Lung (tissue), 12 donors: Measurements from ENCODE around the gene DBX1. TPM values are rescaled to one million over a fixed set of nuclear protein-coding genes. Genes with fewer than 3 reads are reported as not detected.

Experiments used
- ATAC-seq: fragments of 200-7000 bp; cut with Tn5 transposase; one replicate; pipeline ENCODE4 v1.9.1; 2020; ENCODE audit warnings: moderate number of reproducible peaks; ENCODE audit not compliant: insufficient read depth, low FRiP score
- DNase-seq, 3 donors: peaks; one replicate each; pipeline ENCODE4 v3.0.0-alpha.2; 2013 to 2017
- H3K27ac ChIP-seq, 2 donors: one replicate each; pipeline ENCODE4 v1.5.1; 2013; ENCODE audit warnings: mild to moderate bottlenecking in 2 of 2, moderate library complexity in 2 of 2, control low read depth in 1 of 2, inconsistent platforms in 1 of 2, low read depth in 1 of 2, low read length in 1 of 2
- H3K27me3 ChIP-seq, 3 donors: one replicate each; pipeline ENCODE4 v1.5.1; 2013; ENCODE audit warnings: low read length in 2 of 3; ENCODE audit not compliant: control insufficient read depth in 3 of 3, insufficient read depth in 3 of 3
- H3K36me3 ChIP-seq, 4 donors: one replicate each; pipeline ENCODE4 v1.5.1; 2013; ENCODE audit warnings: low read length in 4 of 4, mild to moderate bottlenecking in 1 of 4, moderate library complexity in 1 of 4; ENCODE audit not compliant: control insufficient read depth in 4 of 4, insufficient read depth in 4 of 4
- H3K4me1 ChIP-seq, 5 donors: one replicate each; pipeline ENCODE4 v1.5.1; 2013; ENCODE audit warnings: low read length in 5 of 5, mild to moderate bottlenecking in 2 of 5, moderate library complexity in 1 of 5; ENCODE audit not compliant: control insufficient read depth in 5 of 5, insufficient read depth in 5 of 5
- H3K4me3 ChIP-seq: one replicate; pipeline ENCODE4 v1.5.1; 2013; ENCODE audit warnings: mild to moderate bottlenecking, control low read depth, moderate library complexity
- H3K9ac ChIP-seq, 2 donors: one replicate each; pipeline ENCODE4 v1.5.1; 2013; ENCODE audit warnings: low read length in 2 of 2, control low read depth in 1 of 2; ENCODE audit not compliant: insufficient read depth in 1 of 2
- H3K9me3 ChIP-seq, 4 donors: one replicate each; pipeline ENCODE4 v1.5.1; 2013; ENCODE audit warnings: low read length in 3 of 4, mild to moderate bottlenecking in 1 of 4, moderate library complexity in 1 of 4; ENCODE audit not compliant: control insufficient read depth in 4 of 4, insufficient read depth in 3 of 4
- WGBS, 2 donors: extraction: QIAGEN DNeasy Blood & Tissue Kit; methylation state at CpG; one replicate each; pipeline ENCODE4 v1.1.7; 2013; 5-methylcytosine and 5-hydroxymethylcytosine counted together
- polyA plus RNA-seq, 2 donors: library from polyadenylated mRNA; stranded (reverse); fragments of 200-250 nt; gene quantifications; one replicate each; pipeline ENCODE4 v1.2.1, GENCODE V29; 2013
- total RNA-seq, 2 donors: library from RNA; depleted of rRNA in 1 of 2; stranded (reverse); fragments of >200 nt in 1 of 2; gene quantifications; one replicate each; pipeline ENCODE4 v1.2.1, GENCODE V29; 2014 to 2021
- TF ChIP-seq, protein P1 (sequence below): IDR thresholded peaks from 2 replicates; pipeline ENCODE4 v1.5.1; 2012; ENCODE audit warnings: mild to moderate bottlenecking; ENCODE audit errors: control extremely low read depth, extremely low read depth
- donor health status: control.
- donor health status: control.
- donor health status: Bipolar disorder and iron deficiency.
- donor health status: healthy.
- donor health status: DM: yes; HTN: yes; CAD: no.

Gene DBX1
- total and polyA plus RNA-seq, 4 donors = not detected

DNA sequence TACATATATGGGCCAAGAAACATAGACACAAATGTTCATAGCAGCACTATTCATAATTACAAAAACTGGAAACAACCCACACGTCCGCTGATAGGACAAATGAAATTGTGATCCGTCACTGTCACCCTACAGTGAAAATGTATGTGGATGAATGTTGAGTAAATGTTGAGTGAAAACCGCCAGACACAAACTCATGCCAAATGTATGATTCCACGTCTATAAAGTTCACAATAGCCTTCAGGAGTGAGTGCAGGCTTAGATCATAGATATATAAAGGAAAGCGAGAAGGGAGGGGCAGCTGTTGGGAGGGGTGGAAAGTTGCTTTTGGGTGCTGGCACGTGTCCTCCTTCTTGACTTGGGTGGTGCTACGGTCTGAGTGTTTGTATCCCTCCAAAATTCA is 33.6 kb downstream of the DBX1 start:
- 83 to 89% methylated on average over 8 of the region's 8 CpGs for WGBS, 2 donors
- Histone ChIP-seq H3K9me3 (peaks cover 0 to 2% (median 0%) of the 10 kb centered on the region in 4 donors), H3K9ac (no peak overlapping the region), H3K27me3 (peaks cover 0 to 4% (median under 1%) of the 10 kb centered on the region in 3 donors), H3K27ac (no peak overlapping the region), H3K4me3 (no peak overlapping the region), H3K4me1 (peaks cover 0 to 3% (median 0%) of the 10 kb centered on the region in 5 donors), H3K36me3 (no peaks in the 10 kb centered on the region)
- TF ChIP-seq, protein P1, sequence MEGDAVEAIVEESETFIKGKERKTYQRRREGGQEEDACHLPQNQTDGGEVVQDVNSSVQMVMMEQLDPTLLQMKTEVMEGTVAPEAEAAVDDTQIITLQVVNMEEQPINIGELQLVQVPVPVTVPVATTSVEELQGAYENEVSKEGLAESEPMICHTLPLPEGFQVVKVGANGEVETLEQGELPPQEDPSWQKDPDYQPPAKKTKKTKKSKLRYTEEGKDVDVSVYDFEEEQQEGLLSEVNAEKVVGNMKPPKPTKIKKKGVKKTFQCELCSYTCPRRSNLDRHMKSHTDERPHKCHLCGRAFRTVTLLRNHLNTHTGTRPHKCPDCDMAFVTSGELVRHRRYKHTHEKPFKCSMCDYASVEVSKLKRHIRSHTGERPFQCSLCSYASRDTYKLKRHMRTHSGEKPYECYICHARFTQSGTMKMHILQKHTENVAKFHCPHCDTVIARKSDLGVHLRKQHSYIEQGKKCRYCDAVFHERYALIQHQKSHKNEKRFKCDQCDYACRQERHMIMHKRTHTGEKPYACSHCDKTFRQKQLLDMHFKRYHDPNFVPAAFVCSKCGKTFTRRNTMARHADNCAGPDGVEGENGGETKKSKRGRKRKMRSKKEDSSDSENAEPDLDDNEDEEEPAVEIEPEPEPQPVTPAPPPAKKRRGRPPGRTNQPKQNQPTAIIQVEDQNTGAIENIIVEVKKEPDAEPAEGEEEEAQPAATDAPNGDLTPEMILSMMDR = no peak
- ATAC-seq (no peak), DNase-seq (no peak)

DNA sequence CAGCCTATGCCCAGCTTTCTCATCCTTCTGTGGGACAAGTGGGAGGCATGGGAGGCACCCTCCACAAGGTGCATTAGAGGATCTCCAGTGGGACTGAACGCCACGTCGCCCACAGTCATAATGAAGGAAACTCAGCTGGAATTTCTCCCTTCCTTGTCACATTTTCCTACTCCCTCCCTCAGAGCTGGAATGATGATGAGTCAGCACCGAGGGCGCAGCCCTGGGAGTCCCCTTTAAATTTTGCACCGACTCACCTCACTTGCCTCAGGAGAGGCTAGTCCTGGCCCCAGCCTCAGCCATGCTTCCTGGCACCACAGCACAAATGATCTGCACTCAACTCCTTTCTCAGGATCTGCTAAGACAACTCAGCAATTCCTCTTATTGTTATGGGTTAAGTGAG is 34.3 kb downstream of the DBX1 start:
- Histone ChIP-seq H3K9me3 (peaks cover 0 to 2% (median 0%) of the 10 kb centered on the region in 4 donors), H3K4me1 (no peaks in the 10 kb centered on the region), H3K27me3 (no peaks in the 10 kb centered on the region), H3K4me3 (no peak overlapping the region), H3K9ac (no peak overlapping the region), H3K27ac (no peak overlapping the region), H3K36me3 (no peaks in the 10 kb centered on the region)
- DNase-seq (no peak), ATAC-seq (no peak)
- WGBS, 2 donors = 79 to 82% methylated on average over 6 of the region's 6 CpGs
- TF ChIP-seq, protein P1 = no peak

- no peak for DNase-seq
- H3K4me1 ChIP-seq = no peaks in the 10 kb centered on the region
- WGBS, 2 donors = 75 to 86% methylated on average over 3 of the region's 3 CpGs
- no peak overlapping the region for H3K27ac ChIP-seq
- no peak for ATAC-seq
- no peak overlapping the region for H3K9ac ChIP-seq
- peaks cover 6 to 17% (median 10%) of the 10 kb centered on the region in 4 donors for H3K36me3 ChIP-seq
- TF ChIP-seq, protein P1 = no peak
- H3K27me3 ChIP-seq = no peaks in the 10 kb centered on the region
- peaks cover 0 to 2% (median under 1%) of the 10 kb centered on the region in 4 donors for H3K9me3 ChIP-seq
- H3K4me3 ChIP-seq = no peak overlapping the region
Measured at GRCh38 chr11:20122131-20122530, 38.1 kb downstream of the DBX1 start.
